ENCODE measurements around the gene SRCAP. TPM values are rescaled to one million over a fixed set of nuclear protein-coding genes. Genes with fewer than 3 reads are reported as not detected.

Gene SRCAP
- total RNA-seq, 1 experiment from 2014 or later = 58.5 TPM

DNA sequence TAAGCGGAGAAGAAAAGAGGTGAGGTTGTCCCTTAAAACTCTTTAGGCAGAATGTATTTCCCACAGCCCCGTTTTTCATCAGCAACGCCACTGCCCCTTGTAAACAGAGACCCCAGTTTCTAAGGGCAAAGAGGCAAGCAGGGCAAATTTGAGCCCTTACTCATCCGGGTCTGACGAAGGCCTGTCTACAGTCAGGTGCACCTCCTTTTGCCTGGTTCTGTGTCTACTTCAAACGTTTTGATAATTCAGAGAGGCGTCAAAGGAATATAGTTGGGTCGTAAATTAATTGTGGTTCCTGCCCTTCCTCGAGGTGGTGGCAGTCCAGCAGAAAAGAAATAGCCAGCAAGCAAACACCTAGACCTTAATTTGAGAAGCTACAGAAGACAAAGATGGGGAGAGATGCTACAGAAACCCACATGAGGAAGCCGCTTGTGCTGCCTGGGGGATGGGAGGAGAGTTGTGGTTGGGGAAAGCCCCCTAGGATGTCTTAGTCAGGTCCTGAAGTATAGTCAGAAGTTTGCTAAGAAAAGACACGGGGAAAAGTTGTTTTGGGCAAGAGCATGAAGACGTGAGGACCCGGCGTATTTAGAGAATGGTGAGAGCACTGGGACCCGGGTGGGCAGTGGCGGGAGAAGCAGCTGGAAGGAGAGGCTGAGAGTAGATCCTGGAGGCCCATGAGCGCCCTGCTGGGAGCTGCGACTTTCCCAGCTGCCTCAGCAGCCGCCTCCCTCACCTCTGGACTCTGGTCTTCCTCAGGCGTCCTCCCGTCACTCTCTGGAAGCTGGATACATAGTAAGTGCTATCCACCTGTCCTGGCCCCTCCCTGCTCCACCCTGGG lies 38.3 kb upstream of the SRCAP start:
- Mint-ChIP-seq H3K36me3 (peaks cover 23% of the 10 kb centered on the region), H3K27me3 (ENCODE audit: low read depth) (peaks cover 53% of the 10 kb centered on the region), H3K9me3 (no peaks in the 10 kb centered on the region), H3K4me3 (peak overlapping the region; percentile 59), H3K27ac (no peak overlapping the region), H3K4me1 (peaks cover 9% of the 10 kb centered on the region)
- DNase-seq (ENCODE audit: low spot score) (no peak), ATAC-seq (no peak)
- POLR2A ChIA-PET = interaction anchor here (0.8 kb wide), 1 partner anchor 17 kb away, joined by 3 read pairs; no protein-coding TSS in a partner anchor
- CTCF ChIA-PET = interaction anchor here (2.3 kb wide), 1 partner anchor 33 kb away, joined by 36 read pairs; no protein-coding TSS in a partner anchor
- TF ChIP-seq SMAD4 (CRISPR knock-in tag; IDR thresholded peaks at IDR 0.05) = no peak
- TF ChIP-seq, protein P1, sequence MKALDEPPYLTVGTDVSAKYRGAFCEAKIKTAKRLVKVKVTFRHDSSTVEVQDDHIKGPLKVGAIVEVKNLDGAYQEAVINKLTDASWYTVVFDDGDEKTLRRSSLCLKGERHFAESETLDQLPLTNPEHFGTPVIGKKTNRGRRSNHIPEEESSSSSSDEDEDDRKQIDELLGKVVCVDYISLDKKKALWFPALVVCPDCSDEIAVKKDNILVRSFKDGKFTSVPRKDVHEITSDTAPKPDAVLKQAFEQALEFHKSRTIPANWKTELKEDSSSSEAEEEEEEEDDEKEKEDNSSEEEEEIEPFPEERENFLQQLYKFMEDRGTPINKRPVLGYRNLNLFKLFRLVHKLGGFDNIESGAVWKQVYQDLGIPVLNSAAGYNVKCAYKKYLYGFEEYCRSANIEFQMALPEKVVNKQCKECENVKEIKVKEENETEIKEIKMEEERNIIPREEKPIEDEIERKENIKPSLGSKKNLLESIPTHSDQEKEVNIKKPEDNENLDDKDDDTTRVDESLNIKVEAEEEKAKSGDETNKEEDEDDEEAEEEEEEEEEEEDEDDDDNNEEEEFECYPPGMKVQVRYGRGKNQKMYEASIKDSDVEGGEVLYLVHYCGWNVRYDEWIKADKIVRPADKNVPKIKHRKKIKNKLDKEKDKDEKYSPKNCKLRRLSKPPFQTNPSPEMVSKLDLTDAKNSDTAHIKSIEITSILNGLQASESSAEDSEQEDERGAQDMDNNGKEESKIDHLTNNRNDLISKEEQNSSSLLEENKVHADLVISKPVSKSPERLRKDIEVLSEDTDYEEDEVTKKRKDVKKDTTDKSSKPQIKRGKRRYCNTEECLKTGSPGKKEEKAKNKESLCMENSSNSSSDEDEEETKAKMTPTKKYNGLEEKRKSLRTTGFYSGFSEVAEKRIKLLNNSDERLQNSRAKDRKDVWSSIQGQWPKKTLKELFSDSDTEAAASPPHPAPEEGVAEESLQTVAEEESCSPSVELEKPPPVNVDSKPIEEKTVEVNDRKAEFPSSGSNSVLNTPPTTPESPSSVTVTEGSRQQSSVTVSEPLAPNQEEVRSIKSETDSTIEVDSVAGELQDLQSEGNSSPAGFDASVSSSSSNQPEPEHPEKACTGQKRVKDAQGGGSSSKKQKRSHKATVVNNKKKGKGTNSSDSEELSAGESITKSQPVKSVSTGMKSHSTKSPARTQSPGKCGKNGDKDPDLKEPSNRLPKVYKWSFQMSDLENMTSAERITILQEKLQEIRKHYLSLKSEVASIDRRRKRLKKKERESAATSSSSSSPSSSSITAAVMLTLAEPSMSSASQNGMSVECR (CRISPR knock-in tag; IDR thresholded peaks at IDR 0.05; ENCODE audit: borderline replicate concordance) = no peak
- no peak for TF ChIP-seq TCF7 (CRISPR knock-in tag; IDR thresholded peaks at IDR 0.05; ENCODE audit: low read depth)
- TF ChIP-seq, protein P2, sequence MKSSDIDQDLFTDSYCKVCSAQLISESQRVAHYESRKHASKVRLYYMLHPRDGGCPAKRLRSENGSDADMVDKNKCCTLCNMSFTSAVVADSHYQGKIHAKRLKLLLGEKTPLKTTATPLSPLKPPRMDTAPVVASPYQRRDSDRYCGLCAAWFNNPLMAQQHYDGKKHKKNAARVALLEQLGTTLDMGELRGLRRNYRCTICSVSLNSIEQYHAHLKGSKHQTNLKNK (CRISPR knock-in tag; IDR thresholded peaks at IDR 0.05) = no peak
- TF ChIP-seq JUN (CRISPR knock-in tag; IDR thresholded peaks at IDR 0.05) = no peak
- TF ChIP-seq, protein P3, sequence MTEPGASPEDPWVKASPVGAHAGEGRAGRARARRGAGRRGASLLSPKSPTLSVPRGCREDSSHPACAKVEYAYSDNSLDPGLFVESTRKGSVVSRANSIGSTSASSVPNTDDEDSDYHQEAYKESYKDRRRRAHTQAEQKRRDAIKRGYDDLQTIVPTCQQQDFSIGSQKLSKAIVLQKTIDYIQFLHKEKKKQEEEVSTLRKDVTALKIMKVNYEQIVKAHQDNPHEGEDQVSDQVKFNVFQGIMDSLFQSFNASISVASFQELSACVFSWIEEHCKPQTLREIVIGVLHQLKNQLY (CRISPR knock-in tag; IDR thresholded peaks at IDR 0.05) = no peak
- TF ChIP-seq, protein P4, sequence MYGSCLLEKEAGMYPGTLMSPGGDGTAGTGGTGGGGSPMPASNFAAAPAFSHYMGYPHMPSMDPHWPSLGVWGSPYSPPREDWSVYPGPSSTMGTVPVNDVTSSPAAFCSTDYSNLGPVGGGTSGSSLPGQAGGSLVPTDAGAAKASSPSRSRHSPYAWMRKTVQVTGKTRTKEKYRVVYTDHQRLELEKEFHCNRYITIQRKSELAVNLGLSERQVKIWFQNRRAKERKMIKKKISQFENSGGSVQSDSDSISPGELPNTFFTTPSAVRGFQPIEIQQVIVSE (CRISPR knock-in tag; IDR thresholded peaks at IDR 0.05; ENCODE audit: borderline replicate concordance) = no peak
- TF ChIP-seq SMAD3 (CRISPR knock-in tag; IDR thresholded peaks at IDR 0.05; ENCODE audit: borderline replicate concordance) = no peak
- TF ChIP-seq, protein P5, sequence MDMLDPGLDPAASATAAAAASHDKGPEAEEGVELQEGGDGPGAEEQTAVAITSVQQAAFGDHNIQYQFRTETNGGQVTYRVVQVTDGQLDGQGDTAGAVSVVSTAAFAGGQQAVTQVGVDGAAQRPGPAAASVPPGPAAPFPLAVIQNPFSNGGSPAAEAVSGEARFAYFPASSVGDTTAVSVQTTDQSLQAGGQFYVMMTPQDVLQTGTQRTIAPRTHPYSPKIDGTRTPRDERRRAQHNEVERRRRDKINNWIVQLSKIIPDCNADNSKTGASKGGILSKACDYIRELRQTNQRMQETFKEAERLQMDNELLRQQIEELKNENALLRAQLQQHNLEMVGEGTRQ (CRISPR knock-in tag; IDR thresholded peaks at IDR 0.05) = no peak

DNA sequence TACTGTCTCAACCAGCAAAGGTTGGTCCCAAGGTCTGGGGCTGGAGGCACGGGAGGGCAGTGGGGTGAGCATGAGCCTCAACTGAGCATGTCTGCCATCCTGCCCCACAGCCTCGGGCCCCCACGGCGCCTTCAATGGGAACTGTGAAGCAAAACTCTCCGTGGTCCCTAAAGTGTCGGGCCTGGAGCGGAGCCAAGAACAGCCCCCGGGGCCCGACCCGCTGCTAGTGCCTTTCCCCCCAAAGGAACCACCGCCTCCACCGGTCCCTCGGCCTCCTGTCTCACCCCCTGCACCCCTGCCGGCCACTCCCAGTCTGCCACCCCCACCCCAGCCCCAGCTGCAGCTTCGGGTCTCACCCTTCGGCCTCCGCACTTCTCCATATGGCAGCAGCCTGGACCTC lies 36.5 kb upstream of the SRCAP start:
- ChIA-PET CTCF (no interaction called here), POLR2A (no interaction called here)
- no peak overlapping the region for H3K4me3 Mint-ChIP-seq
- no peak overlapping the region for H3K27ac Mint-ChIP-seq
- peaks cover 71% of the 10 kb centered on the region for H3K27me3 Mint-ChIP-seq (ENCODE audit: low read depth)
- peaks cover 25% of the 10 kb centered on the region for H3K36me3 Mint-ChIP-seq
- no peak for DNase-seq (ENCODE audit: low spot score)
- no peaks in the 10 kb centered on the region for H3K9me3 Mint-ChIP-seq
- H3K4me1 Mint-ChIP-seq = peaks cover 5% of the 10 kb centered on the region
- no peak for ATAC-seq
- TF ChIP-seq ATF1 (CRISPR knock-in tag; IDR thresholded peaks at IDR 0.05) = no peak
- no peak for TF ChIP-seq EMX1 (CRISPR knock-in tag; IDR thresholded peaks at IDR 0.05)
- no peak for TF ChIP-seq ZNF416 (CRISPR knock-in tag; IDR thresholded peaks at IDR 0.05)
- no peak for TF ChIP-seq NFE2L1 (CRISPR knock-in tag; IDR thresholded peaks at IDR 0.05)
- TF ChIP-seq, protein P6, sequence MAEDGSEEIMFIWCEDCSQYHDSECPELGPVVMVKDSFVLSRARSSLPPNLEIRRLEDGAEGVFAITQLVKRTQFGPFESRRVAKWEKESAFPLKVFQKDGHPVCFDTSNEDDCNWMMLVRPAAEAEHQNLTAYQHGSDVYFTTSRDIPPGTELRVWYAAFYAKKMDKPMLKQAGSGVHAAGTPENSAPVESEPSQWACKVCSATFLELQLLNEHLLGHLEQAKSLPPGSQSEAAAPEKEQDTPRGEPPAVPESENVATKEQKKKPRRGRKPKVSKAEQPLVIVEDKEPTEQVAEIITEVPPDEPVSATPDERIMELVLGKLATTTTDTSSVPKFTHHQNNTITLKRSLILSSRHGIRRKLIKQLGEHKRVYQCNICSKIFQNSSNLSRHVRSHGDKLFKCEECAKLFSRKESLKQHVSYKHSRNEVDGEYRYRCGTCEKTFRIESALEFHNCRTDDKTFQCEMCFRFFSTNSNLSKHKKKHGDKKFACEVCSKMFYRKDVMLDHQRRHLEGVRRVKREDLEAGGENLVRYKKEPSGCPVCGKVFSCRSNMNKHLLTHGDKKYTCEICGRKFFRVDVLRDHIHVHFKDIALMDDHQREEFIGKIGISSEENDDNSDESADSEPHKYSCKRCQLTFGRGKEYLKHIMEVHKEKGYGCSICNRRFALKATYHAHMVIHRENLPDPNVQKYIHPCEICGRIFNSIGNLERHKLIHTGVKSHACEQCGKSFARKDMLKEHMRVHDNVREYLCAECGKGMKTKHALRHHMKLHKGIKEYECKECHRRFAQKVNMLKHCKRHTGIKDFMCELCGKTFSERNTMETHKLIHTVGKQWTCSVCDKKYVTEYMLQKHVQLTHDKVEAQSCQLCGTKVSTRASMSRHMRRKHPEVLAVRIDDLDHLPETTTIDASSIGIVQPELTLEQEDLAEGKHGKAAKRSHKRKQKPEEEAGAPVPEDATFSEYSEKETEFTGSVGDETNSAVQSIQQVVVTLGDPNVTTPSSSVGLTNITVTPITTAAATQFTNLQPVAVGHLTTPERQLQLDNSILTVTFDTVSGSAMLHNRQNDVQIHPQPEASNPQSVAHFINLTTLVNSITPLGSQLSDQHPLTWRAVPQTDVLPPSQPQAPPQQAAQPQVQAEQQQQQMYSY (CRISPR knock-in tag; IDR thresholded peaks at IDR 0.05) = no peak
- no peak for TF ChIP-seq NR1H2 (CRISPR knock-in tag; IDR thresholded peaks at IDR 0.05)
- TF ChIP-seq, protein P5 (CRISPR knock-in tag; IDR thresholded peaks at IDR 0.05) = no peak
- TF ChIP-seq CREM (CRISPR knock-in tag; IDR thresholded peaks at IDR 0.05) = no peak
- TF ChIP-seq JUN (CRISPR knock-in tag; IDR thresholded peaks at IDR 0.05) = no peak
- TF ChIP-seq, protein P7, sequence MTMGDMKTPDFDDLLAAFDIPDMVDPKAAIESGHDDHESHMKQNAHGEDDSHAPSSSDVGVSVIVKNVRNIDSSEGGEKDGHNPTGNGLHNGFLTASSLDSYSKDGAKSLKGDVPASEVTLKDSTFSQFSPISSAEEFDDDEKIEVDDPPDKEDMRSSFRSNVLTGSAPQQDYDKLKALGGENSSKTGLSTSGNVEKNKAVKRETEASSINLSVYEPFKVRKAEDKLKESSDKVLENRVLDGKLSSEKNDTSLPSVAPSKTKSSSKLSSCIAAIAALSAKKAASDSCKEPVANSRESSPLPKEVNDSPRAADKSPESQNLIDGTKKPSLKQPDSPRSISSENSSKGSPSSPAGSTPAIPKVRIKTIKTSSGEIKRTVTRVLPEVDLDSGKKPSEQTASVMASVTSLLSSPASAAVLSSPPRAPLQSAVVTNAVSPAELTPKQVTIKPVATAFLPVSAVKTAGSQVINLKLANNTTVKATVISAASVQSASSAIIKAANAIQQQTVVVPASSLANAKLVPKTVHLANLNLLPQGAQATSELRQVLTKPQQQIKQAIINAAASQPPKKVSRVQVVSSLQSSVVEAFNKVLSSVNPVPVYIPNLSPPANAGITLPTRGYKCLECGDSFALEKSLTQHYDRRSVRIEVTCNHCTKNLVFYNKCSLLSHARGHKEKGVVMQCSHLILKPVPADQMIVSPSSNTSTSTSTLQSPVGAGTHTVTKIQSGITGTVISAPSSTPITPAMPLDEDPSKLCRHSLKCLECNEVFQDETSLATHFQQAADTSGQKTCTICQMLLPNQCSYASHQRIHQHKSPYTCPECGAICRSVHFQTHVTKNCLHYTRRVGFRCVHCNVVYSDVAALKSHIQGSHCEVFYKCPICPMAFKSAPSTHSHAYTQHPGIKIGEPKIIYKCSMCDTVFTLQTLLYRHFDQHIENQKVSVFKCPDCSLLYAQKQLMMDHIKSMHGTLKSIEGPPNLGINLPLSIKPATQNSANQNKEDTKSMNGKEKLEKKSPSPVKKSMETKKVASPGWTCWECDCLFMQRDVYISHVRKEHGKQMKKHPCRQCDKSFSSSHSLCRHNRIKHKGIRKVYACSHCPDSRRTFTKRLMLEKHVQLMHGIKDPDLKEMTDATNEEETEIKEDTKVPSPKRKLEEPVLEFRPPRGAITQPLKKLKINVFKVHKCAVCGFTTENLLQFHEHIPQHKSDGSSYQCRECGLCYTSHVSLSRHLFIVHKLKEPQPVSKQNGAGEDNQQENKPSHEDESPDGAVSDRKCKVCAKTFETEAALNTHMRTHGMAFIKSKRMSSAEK (CRISPR knock-in tag; IDR thresholded peaks at IDR 0.05; ENCODE audit: borderline replicate concordance) = no peak

Measured in WTC11 (cell line).